ENCODE data around the gene SRRM3.

- TF ChIP-seq POLR2A (IDR thresholded peaks at IDR 0.05) (no peak), CTCF (IDR thresholded peaks at IDR 0.05) (no peak)
Measured at GRCh38 chr7:76296743-76297740, 95.3 kb downstream of the SRRM3 start.
